Loucy (cell line): ENCODE measurements around the gene LKAAEAR1.
"Not testable (repeated sequence)": the region's sequence is repeated elsewhere in the genome, so short reads cannot be mapped to it uniquely, and the experiment has no call there.

Experiments
- CTCF ChIP-seq: fragments of 200-600 bp; sonication (generic); conservative IDR thresholded peaks from 2 replicates; pipeline ENCODE4 v1.5.1; 2014; ENCODE audit warnings: mild to moderate bottlenecking, antibody characterized with exemption, low read length
- EZH2phosphoT487 ChIP-seq: fragments of 200-600 bp; IDR thresholded peaks from 2 replicates; pipeline ENCODE4 v1.6.1; 2018; ENCODE audit warnings: antibody characterized with exemption, mild to moderate bottlenecking, moderate library complexity, borderline replicate concordance

GRCh38 chr20:64088586-64088985, 4.4 kb upstream of the LKAAEAR1 start:
- TF ChIP-seq CTCF, EZH2phosphoT487: not testable (repeated sequence)
